ENCODE measurements around the gene LRRC3.

The LRRC3 gene

GRCh38 chr21:44438531-44439210 lies 16.6 kb upstream of the LRRC3 start:
- no peak for DNase-seq (ENCODE audit: low read depth in 4 of 4, low spot score in 1 of 4)

- DNase-seq (ENCODE audit: low read depth in 4 of 4, low spot score in 1 of 4): no peak
These were observed 16.1 kb upstream of the LRRC3 start for GRCh38 chr21:44439211-44439600.

- DNase-seq (ENCODE audit: low read depth in 4 of 4, low spot score in 1 of 4): no peak
These were observed 14.9 kb upstream of the LRRC3 start for GRCh38 chr21:44440241-44441040.

- no peak for DNase-seq (ENCODE audit: low read depth in 4 of 4, low spot score in 1 of 4)
These were observed 14.3 kb upstream of the LRRC3 start for GRCh38 chr21:44441041-44441400.

- no peak for DNase-seq (ENCODE audit: low read depth in 4 of 4, low spot score in 1 of 4)
These were observed 13.6 kb upstream of the LRRC3 start for GRCh38 chr21:44441581-44442265.

GRCh38 chr21:44442266-44443125 lies 12.8 kb upstream of the LRRC3 start:
- no peak for DNase-seq (ENCODE audit: low read depth in 4 of 4, low spot score in 1 of 4)

- DNase-seq (ENCODE audit: low read depth in 4 of 4, low spot score in 1 of 4): no peak
These were observed 11.9 kb upstream of the LRRC3 start for GRCh38 chr21:44443291-44443890.

GRCh38 chr21:44443891-44444285 lies 11.4 kb upstream of the LRRC3 start:
- no peak for DNase-seq (ENCODE audit: low read depth in 4 of 4, low spot score in 1 of 4)

GRCh38 chr21:44444286-44444931 lies 10.9 kb upstream of the LRRC3 start:
- no peak for DNase-seq (ENCODE audit: low read depth in 4 of 4, low spot score in 1 of 4)

GRCh38 chr21:44445145-44445812 lies 10.0 kb upstream of the LRRC3 start:
- DNase-seq (ENCODE audit: low read depth in 4 of 4, low spot score in 1 of 4): no peak

- DNase-seq (ENCODE audit: low read depth in 4 of 4, low spot score in 1 of 4): no peak
These were observed 6.6 kb upstream of the LRRC3 start for GRCh38 chr21:44448651-44449131.

GRCh38 chr21:44449473-44450363 lies 5.6 kb upstream of the LRRC3 start:
- DNase-seq (ENCODE audit: low read depth in 4 of 4, low spot score in 1 of 4): no peak

- no peak for DNase-seq (ENCODE audit: low read depth in 4 of 4, low spot score in 1 of 4)
These were observed 4.9 kb upstream of the LRRC3 start for GRCh38 chr21:44450402-44450801.

GRCh38 chr21:44450999-44451398 lies 4.3 kb upstream of the LRRC3 start:
- no peak for DNase-seq (ENCODE audit: low read depth in 4 of 4, low spot score in 1 of 4)

- no peak for DNase-seq (ENCODE audit: low read depth in 4 of 4, low spot score in 1 of 4)
These were observed 2.2 kb upstream of the LRRC3 start for GRCh38 chr21:44453120-44453519.

GRCh38 chr21:44454058-44454457 lies 1.3 kb upstream of the LRRC3 start:
- no peak for DNase-seq (ENCODE audit: low read depth in 4 of 4, low spot score in 1 of 4)

GRCh38 chr21:44455524-44456213 lies 359 bp downstream of the LRRC3 start:
- DNase-seq (ENCODE audit: low read depth in 4 of 4, low spot score in 1 of 4): peak in 2 of 4 experiments; percentile 11 to 14
